ENCODE measurements around the gene NR4A3.
"Not testable (repeated sequence)": the region's sequence is repeated elsewhere in the genome, so short reads cannot be mapped to it uniquely, and the experiment has no call there.

NR4A3 gene

GRCh38 chr9:99855467-99856176, 33.9 kb downstream of the NR4A3 start:
- H3K36me3 ChIP-seq, result no peaks in the 10 kb centered on the region
- H3K27me3 ChIP-seq (ENCODE audit: insufficient read depth, low read depth, severe bottlenecking), result no peaks in the 10 kb centered on the region
- no peaks in the 10 kb centered on the region for H3K9me3 ChIP-seq (ENCODE audit: severe bottlenecking)
- no peak overlapping the region for H3K4me3 ChIP-seq (ENCODE audit: low read depth, low read length)
- H3K27ac ChIP-seq, result no peak overlapping the region
- DNase-seq, result no peak
- TF ChIP-seq, protein P1, sequence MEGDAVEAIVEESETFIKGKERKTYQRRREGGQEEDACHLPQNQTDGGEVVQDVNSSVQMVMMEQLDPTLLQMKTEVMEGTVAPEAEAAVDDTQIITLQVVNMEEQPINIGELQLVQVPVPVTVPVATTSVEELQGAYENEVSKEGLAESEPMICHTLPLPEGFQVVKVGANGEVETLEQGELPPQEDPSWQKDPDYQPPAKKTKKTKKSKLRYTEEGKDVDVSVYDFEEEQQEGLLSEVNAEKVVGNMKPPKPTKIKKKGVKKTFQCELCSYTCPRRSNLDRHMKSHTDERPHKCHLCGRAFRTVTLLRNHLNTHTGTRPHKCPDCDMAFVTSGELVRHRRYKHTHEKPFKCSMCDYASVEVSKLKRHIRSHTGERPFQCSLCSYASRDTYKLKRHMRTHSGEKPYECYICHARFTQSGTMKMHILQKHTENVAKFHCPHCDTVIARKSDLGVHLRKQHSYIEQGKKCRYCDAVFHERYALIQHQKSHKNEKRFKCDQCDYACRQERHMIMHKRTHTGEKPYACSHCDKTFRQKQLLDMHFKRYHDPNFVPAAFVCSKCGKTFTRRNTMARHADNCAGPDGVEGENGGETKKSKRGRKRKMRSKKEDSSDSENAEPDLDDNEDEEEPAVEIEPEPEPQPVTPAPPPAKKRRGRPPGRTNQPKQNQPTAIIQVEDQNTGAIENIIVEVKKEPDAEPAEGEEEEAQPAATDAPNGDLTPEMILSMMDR (IDR thresholded peaks at IDR 0.05; ENCODE audit: low read depth, low read length), result no peak

DNA sequence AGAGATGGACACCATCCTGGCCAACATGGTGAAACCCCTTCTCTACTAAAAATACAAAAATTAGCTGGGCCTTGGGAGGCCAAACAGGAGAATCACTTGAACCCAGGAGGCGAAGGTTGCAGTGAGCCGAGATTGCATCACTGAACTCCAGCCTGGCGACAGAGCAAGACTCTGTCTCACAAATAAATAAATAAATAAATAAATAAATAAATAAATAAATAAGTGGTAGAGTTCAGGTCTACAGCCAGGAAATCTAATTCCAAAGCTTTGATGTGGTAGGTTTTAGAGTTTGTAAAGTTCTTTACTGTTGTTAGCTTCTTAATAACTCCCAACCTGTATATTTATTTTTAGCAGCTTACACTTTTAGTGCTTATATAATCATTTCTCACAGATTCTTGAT, 35.9 kb downstream of the NR4A3 start:
- not testable (repeated sequence) for H3K27me3 ChIP-seq (ENCODE audit: insufficient read depth, low read depth, severe bottlenecking); H3K36me3 ChIP-seq; H3K9me3 ChIP-seq (ENCODE audit: severe bottlenecking); H3K27ac ChIP-seq; H3K4me3 ChIP-seq (ENCODE audit: low read depth, low read length); DNase-seq

- TF ChIP-seq, protein P1 (IDR thresholded peaks at IDR 0.05; ENCODE audit: low read depth, low read length), result no peak
- DNase-seq, result no peak
Observed at GRCh38 chr9:99858087-99858486, 36.4 kb downstream of the NR4A3 start.

DNA sequence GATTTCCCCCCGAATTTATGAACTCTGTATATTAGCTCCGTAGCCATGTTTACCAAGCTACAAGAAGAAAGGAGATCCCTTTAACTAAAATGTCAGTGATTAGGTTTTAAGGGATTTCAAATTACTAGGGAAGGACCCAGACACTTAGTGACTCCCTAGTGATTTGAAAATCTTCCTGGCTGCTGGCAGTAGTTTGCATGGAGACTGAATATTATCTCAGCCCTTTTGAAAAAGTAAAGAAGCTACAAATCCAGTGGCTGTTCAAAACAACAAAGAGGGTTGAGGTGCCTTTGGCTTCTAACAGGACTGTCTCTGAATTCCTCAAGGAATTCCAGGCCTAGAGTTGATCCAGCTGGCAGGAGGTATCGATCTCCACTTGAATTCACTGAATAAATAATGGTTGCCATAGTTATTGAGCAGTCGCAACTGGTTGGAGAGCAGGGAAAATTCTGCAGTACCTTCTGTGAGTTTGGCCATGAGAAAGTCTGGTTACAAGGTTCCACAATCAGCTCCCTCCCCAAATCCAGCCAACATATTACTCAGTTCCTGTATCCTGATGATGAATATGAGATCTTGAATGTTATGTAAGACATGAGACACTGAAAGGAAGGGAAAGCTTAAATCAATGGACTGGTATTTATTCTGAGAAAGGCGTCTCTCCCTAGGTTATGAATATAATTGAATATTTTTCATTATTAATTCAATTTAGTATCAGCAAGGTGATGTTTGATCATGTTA, 37.7 kb downstream of the NR4A3 start:
- H3K36me3 ChIP-seq, result no peaks in the 10 kb centered on the region
- no peak overlapping the region for H3K27ac ChIP-seq
- DNase-seq, result no peak
- TF ChIP-seq, protein P1 (IDR thresholded peaks at IDR 0.05; ENCODE audit: low read depth, low read length), result no peak
- no peaks in the 10 kb centered on the region for H3K27me3 ChIP-seq (ENCODE audit: insufficient read depth, low read depth, severe bottlenecking)
- H3K9me3 ChIP-seq (ENCODE audit: severe bottlenecking), result no peaks in the 10 kb centered on the region
- H3K4me3 ChIP-seq (ENCODE audit: low read depth, low read length), result no peak overlapping the region

More at GRCh38 chr9:99858087-99858486, 36.4 kb downstream of the NR4A3 start:
- Histone ChIP-seq H3K36me3 (no peaks in the 10 kb centered on the region), H3K27ac (no peak overlapping the region), H3K4me3 (ENCODE audit: low read depth, low read length) (no peak overlapping the region), H3K27me3 (ENCODE audit: insufficient read depth, low read depth, severe bottlenecking) (no peaks in the 10 kb centered on the region), H3K9me3 (ENCODE audit: severe bottlenecking) (no peaks in the 10 kb centered on the region)

DNA sequence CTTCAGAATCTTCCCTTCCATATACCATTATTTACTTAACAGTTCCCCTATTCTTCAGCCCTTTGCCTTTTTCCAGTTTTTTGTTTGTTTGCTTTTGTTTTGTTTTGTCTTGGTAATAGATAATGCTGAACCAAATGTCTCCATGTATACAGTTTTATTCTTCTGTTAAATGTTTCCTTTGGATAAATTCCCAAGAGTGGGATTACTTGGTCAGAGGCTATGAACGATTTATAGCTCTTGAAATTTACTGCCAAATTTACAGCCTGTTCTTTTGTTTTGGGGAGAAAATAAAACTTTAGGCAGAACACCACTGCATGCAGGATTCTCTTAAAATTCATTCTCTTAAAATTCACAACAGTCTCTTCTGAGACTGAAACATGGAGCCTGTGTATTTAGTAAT, 38.6 kb downstream of the NR4A3 start:
- Histone ChIP-seq H3K4me3 (ENCODE audit: low read depth, low read length) (no peak overlapping the region), H3K9me3 (ENCODE audit: severe bottlenecking) (no peaks in the 10 kb centered on the region), H3K27ac (no peak overlapping the region), H3K27me3 (ENCODE audit: insufficient read depth, low read depth, severe bottlenecking) (no peaks in the 10 kb centered on the region), H3K36me3 (no peaks in the 10 kb centered on the region)
- TF ChIP-seq, protein P1 (IDR thresholded peaks at IDR 0.05; ENCODE audit: low read depth, low read length), result no peak
- no peak for DNase-seq

GRCh38 chr9:99863955-99864354, 42.3 kb downstream of the NR4A3 start:
- Histone ChIP-seq H3K9me3 (ENCODE audit: severe bottlenecking) (no peaks in the 10 kb centered on the region), H3K36me3 (no peaks in the 10 kb centered on the region), H3K27ac (no peak overlapping the region), H3K4me3 (ENCODE audit: low read depth, low read length) (no peak overlapping the region), H3K27me3 (ENCODE audit: insufficient read depth, low read depth, severe bottlenecking) (no peaks in the 10 kb centered on the region)
- no peak for DNase-seq
- TF ChIP-seq, protein P1 (IDR thresholded peaks at IDR 0.05; ENCODE audit: low read depth, low read length), result no peak

All from WERI-Rb-1 (cell line).